Fibroblast of the aortic adventitia (primary cell): ENCODE data around the gene LSAMP. TPM values are rescaled to one million over a fixed set of nuclear protein-coding genes. Genes with fewer than 3 reads are reported as not detected.
"Not testable (repeated sequence)": the region's sequence is repeated elsewhere in the genome, so short reads cannot be mapped to it uniquely, and the experiment has no call there.

Experiments
- DNase-seq: peaks from one replicate; pipeline ENCODE4 v3.0.0-alpha.2; 2010; ENCODE audit warnings: low read depth
- H3K4me3 ChIP-seq: 2 replicates; pipeline ENCODE4 v1.5.1; 2011; ENCODE audit warnings: low read depth, mild to moderate bottlenecking, control low read depth, low read length, moderate library complexity
- total RNA-seq: library from RNA; depleted of rRNA; stranded (reverse); fragments of >200 nt; gene quantifications from 2 replicates; pipeline ENCODE4 v1.2.3, GENCODE V29; 2012; ENCODE audit warnings: low replicate concordance
- TF ChIP-seq, protein P1 (sequence below): IDR thresholded peaks from 2 replicates; pipeline ENCODE4 v1.5.1; 2011; ENCODE audit warnings: mild to moderate bottlenecking, low read length, control low read depth, inconsistent platforms; ENCODE audit not compliant: insufficient read depth

Gene LSAMP
- total RNA-seq, 1 donor = 9.8 TPM

DNA sequence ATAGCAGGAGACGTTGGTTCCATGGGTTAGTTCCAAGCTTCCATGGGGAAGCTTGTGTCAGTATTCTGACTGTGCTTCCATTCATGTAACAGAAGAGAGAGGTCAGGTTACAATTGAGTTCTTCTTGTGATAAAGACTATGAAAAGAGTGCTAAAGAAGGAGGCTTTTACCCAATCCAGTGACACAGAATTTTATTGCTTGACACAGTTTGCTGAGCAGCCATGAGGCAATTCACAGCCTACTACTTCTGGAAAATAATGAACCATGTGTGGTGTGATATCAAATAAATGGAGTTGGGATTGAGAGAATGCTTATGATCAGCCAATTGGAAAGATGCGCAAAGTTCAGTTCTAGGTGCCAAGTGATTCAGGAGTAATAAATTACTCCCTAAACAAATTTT lies 233.4 kb downstream of the LSAMP start:
- no peak for DNase-seq
- TF ChIP-seq, protein P1, sequence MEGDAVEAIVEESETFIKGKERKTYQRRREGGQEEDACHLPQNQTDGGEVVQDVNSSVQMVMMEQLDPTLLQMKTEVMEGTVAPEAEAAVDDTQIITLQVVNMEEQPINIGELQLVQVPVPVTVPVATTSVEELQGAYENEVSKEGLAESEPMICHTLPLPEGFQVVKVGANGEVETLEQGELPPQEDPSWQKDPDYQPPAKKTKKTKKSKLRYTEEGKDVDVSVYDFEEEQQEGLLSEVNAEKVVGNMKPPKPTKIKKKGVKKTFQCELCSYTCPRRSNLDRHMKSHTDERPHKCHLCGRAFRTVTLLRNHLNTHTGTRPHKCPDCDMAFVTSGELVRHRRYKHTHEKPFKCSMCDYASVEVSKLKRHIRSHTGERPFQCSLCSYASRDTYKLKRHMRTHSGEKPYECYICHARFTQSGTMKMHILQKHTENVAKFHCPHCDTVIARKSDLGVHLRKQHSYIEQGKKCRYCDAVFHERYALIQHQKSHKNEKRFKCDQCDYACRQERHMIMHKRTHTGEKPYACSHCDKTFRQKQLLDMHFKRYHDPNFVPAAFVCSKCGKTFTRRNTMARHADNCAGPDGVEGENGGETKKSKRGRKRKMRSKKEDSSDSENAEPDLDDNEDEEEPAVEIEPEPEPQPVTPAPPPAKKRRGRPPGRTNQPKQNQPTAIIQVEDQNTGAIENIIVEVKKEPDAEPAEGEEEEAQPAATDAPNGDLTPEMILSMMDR = no peak
- no peak overlapping the region for H3K4me3 ChIP-seq

DNA sequence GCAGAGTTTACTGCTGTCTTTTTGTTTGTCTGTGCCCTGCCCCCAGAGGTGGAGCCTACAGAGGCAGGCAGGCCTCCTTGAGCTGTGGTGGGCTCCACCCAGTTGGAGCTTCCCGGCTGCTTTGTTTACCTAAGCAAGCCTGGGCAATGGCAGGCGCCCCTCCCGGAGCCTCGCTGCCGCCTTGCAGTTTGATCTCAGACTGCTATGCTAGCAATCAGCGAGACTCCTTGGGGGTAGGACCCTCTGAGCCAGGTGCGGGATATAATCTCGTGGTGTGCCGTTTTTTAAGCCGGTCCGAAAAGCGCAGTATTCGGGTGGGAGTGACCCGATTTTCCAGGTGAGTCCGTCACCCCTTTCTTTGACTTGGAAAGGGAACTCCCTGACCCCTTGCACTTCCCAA lies 236.5 kb downstream of the LSAMP start:
- H3K4me3 ChIP-seq, DNase-seq: not testable (repeated sequence)

DNA sequence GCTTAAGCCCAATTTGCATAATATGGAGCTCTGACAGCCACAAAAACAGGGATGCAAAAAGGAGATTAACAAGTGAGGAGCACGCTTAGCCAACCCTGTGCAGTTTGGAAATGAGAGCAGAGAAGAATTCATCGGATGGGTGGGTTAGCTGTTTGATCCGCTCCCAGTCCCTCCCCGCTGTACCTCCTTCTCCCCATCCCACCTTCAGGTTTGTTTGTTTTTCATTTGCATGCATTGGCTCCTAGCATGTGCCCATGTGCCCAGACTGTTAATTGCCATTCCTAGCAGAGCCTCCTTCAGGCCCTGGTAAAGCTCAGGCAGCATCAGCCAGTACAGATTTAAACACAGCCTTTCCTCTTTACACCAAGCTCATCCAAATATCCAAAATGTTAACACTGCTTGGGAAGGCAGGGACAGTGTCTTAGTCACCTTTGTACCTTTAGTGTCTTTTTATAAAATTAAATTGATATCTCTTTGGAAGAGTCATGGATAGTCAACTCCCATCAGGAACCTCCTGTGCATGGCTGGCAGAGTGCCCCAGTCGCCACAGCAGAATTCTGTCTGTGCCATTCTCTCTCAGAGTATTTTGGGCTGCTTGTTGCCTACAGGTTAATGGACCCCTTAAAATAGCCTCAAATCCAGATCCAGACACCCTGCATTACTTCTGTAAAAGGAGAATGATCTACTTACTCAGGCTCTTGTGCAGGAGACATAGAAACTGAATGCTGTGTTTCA lies 244.2 kb downstream of the LSAMP start:
- no peak for DNase-seq
- TF ChIP-seq, protein P1 = no peak
- no peak overlapping the region for H3K4me3 ChIP-seq

DNA sequence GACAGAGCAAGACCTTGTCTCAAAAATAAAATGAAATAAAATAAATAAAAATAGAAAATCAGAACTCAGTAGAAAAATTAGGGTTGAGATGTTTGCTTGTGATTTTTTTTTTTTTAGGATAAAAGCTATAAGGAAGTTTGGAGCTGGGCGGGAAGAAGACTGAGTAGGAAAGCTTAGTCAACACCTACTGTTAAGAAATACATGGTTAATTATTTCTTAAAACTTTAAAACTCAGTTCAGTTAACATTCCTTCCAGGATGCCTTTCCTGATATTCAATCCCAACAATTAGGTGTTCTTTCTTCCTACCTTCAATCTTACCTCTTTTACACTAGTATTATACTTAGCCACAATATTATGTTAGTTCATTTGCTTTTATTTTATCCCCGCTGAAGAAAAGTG lies 246.2 kb downstream of the LSAMP start:
- TF ChIP-seq, protein P1 = no peak
- no peak for DNase-seq
- H3K4me3 ChIP-seq = no peak overlapping the region

DNA sequence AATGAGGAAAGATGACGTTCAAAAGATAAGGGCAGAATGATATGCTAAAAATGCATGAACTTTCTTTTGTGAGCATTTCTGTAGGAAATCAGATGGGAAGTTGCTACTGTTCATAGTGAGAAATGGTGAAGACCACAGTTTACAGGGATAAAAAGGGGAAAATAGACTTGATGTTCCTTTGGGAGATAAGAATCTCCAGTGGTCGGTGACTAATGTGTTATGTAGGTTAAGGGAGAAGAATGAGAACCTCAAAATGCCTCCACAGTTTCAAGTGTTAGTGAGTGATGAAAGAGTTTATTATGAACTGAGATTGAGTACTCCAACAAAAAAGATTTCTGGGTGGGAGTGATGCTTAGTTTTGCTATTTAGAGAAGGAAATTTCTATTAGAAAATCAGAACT lies 247.2 kb downstream of the LSAMP start:
- TF ChIP-seq, protein P1 = no peak
- no peak overlapping the region for H3K4me3 ChIP-seq
- no peak for DNase-seq

DNA sequence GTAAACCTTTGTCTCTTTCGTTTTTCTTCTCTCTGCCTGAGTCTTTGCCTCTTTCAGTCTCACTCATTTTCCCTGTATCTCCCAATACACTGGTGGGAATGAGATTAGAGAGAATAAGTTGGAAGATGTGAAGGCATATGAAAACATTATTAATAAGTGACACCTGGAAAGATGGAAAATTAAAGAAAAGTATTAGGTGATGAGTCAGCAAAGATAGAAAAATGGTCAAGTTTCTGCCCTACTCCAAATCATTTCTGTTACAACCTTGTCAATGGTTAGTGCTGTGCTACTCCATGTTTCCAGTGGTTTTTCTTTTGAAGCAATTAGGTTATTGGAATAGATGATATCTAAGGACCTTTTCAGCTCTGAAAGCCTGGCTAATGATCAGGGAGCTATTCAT lies 252.8 kb downstream of the LSAMP start:
- no peak for DNase-seq

DNA sequence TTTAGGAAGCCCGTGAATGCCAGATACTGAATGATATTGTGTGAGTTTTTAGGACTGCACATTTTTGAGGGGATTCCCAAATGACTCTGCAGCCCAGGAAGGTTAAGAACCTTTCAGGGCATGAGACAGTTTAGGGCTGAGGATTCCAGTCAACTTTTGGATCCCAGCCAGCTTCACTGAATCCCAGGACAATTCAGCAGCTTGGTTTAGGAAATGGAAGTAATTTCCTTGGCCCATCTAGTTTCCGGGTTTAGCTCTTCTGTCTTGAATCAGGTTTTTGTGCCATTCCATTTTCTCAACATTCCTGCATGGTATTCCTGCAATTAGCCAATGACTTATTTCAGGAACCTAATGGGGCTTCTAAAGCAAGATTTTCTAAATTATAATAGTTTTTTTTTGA lies 253.9 kb downstream of the LSAMP start:
- DNase-seq = no peak
- no peak overlapping the region for H3K4me3 ChIP-seq
- TF ChIP-seq, protein P1 = no peak

More for the DNA sequence above, 252.8 kb downstream of the LSAMP start:
- no peak overlapping the region for H3K4me3 ChIP-seq
- TF ChIP-seq, protein P1 = no peak
